Ecto neural progenitor cell (in vitro differentiated cells): Measurements from ENCODE around the gene EVX1.

ENCODE experiments used
- DNase-seq: peaks from one replicate; pipeline ENCODE4 v3.0.0-alpha.2; 2018; ENCODE audit warnings: low spot score

EVX1 gene

DNA sequence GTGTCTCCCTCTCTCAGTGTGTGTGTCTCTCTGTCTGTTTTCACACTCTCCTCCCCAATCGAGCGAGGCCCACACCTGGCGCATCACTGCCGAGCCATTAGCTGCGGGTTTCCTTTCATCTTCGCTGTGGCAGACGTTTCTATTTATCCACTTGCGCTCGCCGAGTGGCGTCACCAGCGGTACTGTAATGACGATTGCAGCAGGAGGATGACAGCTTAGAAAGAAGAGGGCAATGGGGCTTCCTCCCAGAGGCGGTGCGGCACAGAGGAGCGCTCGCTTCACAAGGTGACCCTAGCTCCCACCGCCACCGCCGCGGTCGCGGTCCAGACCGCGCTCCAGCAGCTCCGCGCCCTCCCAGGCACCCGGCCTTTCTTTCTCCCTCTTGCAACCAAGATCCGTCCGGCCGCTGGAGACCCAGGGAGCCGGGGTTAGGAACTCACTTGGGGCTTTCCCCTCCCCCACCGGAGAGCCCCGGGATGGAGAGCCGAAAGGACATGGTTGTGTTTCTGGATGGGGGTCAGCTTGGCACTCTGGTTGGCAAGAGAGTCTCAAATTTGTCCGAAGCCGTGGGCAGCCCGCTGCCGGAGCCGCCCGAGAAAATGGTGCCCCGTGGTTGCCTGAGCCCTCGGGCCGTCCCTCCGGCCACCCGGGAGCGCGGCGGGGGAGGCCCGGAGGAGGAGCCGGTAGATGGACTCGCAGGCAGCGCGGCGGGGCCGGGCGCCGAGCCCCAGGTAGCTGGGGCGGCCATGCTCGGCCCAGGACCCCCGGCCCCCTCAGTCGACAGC is at the start of gene EVX1:
Gene EVX1 (plus strand): TSS at position 248 of the 785 bp plus-strand sequence. CDS start 229 bp downstream, at position 477.
- no peak for DNase-seq

DNA sequence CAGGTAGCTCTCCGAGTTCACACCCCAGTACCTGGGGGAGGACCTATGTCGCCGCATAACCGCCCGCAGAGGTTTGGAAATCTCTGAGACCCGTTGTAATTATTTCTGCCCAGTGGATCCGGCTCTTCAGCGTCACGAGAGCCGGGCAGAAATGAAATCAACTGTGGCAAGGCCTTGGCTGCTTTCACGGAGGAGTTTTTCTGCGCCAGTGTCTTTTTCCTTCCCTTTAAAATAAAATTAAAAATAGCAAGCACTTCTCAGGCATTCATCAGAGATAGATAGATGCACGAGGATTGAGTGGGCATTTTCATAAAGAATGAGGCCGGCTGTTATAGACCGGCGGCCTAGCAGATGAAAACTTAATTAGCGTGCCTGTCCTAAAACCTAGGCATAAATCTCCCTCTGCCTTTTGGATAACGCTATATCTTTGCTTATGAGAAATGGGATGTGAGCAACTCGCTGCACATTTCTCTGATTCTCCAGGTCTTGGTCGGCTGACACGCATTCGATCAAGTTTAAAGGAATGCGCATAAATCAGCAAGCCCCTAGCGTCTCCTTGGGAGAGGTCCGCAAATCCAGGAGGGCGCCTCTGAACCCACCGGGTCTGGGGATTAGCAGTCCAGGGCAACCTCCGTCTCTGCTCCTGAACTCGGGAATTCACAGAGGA is 49.1 kb upstream of the EVX1 start:
- DNase-seq, result peak; percentile 47

DNA sequence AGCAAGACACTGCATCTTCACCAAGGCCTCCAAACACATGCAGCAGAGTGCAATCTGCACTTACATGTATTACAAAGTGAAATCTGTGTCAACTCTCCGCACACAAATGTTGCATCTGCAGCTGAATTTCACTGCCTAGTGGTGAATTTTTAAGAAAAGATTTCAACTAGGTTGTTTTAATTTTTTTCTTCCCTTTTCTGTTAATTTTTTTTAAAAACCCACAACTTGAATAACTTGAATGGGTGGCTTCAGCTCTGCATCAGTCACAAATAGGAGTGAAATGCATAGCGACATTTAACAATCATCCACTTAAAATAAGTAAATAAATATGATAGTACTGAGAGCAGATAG is 48.6 kb upstream of the EVX1 start:
- no peak for DNase-seq

DNA sequence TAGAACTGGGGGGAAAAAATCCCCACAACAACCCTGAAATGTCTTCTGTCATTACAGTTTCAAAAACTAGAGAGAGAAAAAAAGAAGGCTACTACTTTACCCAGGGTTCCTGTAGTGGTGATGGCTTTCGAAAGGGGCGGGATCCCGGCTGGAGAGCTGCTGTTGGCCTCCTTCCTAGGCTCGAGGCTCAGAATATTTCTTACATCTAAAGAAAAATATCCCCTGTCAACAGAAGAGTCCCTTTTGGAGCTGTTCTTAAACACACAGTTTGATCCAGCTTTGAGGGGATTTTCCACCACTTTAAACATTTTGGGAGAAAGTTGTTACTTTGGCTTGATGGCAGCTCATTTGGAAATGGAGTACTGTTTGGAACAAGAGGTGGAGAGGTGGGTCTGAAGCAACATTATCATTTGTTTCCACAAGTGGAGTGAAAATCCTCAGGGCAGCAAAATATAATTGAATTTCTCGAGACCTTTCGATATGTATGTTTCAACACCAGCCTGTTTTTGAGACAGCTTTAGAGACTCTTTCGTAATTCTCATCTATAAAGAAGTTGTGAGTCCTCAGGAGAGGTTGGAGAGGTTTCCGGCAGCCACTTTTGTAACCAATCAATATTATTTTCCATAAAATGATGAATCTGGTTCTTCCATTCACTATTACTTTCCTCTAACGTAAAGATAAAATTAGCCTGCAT is 47.8 kb upstream of the EVX1 start:
- no peak for DNase-seq

DNA sequence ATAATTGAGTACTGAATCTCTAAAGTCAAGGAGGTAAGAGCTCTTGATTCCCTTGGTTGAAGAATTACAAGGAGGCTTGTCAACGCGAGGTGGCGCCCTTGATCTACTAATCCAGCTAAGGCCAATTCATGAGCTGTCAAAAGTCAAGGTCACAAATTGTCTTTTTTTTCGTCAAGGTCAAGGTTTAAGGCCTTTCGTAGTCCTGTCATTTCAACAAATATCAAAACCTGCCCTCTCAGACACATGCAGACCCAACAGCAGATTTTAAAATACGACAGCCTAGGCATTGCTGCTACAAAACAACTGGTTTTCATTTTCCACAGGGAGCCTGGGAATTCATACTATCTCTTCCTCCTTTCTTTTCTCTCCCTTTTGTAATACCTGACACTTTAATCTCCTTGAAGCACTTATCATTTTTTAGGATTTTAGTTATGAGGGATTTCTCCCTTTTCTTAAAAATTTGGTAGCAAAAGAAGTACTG is 46.3 kb upstream of the EVX1 start:
- DNase-seq, result peak; percentile 81

DNA sequence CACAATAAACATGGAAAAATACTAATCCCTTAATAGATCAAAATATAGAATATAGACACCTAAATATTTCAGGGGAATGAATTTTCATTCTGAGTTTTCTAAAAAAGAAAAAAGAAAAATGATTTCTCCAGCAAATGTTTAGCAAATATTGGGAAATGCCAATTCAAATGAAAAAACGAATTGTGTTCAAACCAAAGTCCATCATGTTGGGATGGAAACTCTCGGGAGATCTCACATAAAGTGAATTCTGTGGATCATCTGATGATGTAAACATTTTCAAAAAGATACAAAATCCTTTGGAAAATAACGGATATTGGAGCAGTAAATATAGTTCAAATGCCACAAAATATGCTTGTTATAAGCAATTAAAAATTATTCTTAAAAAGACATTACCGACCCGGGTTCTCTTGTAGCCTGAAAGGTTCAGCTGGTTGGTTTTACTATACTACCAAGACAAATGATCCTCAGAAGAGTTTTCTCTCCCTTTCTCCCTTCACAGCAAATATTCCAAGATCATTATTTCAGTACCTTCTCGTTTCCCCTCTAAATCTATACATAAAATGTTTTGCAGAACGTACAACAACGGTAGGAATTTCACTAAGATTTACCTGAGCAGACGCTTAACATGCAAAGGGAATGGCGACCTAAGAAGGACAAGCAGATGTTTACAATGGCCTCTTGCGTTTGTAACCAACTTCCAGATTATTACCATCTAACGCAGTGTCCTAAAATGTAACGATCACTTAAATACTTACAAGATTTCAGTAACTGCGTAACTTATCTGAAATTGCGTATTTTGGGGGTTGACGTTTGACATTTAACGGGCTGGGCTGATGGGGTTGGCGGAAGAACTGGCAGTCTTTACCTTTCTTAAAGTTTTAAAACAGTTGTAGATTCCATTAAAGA is 45.2 kb upstream of the EVX1 start:
- DNase-seq, result no peak

DNA sequence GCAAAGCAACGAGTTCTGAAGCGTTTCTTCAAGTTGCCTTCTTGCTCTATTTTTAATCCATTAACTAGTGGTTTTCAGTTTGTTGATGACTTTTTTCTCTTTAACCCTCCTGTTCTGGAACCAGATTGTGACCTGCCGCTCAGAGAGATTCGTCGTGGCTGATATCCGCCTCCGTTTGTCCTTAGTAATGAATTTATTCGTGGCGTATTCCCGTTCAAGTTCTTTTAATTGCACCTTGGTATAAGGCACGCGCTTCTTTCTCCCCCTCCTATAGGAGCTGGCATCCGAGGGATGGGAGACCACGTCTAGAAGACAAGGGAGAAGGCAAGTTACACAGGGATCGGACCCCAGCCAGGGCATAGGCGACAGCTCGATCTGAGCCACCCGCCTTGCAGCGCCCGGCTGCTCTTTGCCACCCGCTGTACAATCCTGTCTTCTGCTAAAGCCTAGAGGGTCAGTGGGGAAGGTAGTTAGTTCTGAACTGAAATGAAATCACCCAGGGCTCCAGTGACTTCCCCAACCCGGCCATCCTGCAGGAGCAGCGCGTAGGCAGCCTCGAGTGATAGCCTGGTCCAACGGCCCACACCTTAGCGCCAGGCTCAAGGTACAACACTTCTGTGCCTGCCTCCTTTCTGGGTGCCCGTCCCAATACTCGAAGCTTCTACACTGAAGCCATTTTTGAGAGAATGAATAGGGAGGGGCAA is 44.3 kb upstream of the EVX1 start:
- peak; percentile 48 for DNase-seq

DNA sequence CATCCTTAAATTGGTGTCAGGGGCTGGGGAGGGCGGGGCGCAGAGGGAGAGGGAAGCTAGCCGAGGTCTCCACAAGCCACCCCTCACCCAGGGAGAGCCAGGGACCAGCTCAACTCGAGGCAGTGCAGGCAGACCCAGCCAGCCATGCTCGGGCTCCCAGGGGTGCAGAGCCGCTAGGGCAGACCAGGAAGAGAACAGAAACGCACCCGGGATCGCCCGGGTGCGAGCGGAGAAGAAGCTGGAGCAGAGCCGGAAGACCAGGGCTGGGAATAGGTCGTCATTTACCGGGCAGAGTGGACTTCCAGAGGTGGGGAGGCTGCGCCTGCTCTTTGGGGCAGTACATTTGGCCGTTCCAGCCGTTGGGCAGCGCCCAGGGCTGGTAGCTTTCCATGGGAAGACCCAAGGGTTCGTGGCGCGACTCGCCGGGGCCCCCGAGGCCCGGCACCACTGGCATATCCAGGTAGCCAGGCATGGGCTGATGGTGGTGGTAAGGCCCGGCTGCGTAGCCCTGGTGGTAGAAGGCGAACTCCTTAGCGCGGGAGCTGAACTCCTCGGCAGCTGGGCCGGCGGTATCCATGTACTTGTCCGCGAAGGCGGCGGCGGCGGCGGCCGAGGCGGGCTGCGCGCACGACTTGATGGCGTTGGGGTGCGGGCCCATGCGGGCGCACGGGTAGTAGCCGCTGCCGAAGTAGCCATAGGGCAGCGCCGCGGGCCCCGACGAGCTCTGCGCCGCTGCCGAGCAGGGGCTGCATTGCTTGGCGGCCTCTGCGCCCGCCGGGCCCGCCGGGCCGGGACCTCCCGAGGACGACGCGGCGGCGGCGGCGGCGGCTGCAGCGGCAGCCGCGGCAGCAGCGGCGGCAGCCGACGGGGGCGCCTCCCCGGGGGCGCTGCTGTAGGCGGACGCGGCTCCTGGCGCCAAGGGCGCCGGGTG is 43.5 kb upstream of the EVX1 start:
- DNase-seq, result peak; percentile 65

DNA sequence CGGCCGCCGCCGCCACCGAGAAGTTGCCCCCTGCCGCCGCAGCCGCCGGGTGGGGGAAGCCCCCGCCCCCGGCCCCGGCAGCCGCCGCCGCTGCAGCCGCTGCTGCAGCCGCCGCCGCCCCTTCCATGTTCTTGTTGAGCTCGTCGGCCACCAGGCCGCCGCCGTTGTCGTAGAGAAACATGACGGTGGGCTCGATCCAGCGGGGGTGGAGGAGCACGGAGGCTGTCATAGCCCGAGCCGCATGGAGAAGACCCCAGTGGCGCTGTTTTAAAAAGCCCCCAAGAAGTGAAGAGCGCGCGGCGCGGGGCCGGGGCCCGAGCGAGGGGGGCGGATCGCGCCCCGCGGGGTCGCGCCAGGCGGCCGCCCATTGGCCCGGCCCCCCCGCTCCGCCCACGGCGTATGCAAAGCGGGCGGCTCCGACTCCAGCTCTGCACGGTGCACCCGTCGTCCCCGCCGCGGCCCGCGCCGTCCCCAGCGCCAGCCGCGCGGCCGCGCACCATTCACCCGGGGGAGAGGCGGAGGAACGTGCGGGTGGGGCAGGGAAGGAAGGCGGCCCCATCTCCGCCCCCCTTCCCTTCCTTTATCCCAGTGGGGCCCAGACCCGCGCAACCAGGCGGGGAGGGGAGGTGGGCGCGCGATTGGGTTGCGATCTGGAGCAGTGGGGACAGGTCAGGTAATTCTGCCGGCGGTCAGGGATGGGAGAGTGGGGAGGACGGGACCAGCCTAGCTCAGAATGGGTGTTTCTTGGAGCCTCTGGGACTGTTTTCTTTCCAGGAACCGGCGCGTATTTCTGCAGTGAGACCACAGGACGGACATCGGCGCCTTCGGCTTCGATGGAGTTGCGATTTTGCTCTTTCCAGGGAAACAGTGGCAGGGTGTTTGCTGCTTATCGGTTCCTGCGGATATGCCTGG is 42.5 kb upstream of the EVX1 start, which contains the start of gene HOXA13:
Gene HOXA13 (minus strand): TSS at position 243 of the 912 bp plus-strand sequence. CDS start 14 bp downstream, at position 229.
- peak; percentile 76 for DNase-seq

DNA sequence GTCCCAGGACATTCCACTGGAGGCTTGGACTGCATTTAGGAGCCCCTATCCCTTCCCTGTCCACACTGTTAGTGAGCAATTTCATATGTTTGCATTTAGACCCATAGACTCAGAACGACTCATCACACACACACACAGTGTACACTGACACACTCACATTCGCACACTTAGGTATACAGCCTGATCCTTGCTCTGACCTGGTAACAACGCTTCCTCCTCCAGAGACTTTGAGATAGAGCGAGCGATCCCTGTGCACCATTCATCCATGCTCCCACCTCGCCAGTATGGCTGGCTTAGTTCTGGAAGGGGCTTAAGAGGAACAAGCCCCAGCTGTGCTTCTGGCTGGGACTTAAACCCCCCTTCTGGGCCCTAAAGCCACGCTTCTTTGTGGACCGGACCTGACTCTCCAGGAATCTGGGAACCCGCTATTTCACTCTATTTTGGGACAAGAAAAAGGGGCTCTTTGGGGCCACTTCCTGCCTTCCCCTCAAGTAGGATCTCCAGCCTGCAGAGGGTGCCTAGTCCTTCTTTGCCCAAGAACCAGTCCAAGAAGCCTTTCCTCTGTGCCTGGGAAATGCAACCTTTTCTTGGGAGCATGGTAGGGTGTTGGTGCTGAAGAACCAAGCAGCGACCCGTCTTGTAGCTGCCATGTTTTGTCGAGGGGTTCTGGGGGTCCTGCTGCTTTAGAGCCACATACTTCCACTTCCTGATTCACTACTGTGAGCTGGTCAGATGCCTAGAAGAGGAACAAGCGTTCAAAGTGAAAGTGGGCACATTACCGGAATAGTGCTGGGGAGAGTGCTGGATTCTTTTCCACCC is 41.6 kb upstream of the EVX1 start:
- DNase-seq, result peak; percentile 46

DNA sequence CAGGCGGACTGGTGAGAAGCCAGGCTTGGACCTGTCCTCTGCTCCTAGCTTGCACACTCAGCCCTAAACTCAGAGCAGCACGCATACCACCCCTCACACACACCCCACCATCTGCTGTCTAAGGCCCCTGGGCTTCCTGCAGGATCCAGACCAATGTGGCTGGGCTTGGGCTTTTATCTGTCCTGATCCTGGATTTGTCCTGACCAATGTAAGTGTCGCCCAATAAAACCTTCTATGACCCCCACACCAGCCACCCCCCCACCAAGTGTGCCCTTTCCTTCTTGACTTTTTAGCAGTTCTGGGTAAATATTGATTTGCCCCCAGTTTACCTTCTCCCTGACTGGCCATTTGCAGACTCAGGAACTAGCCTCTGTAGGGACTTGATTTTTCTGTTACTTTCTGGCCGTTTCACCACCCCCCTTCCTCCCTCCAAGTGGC is 41.0 kb upstream of the EVX1 start:
- peak; percentile 45 for DNase-seq

DNA sequence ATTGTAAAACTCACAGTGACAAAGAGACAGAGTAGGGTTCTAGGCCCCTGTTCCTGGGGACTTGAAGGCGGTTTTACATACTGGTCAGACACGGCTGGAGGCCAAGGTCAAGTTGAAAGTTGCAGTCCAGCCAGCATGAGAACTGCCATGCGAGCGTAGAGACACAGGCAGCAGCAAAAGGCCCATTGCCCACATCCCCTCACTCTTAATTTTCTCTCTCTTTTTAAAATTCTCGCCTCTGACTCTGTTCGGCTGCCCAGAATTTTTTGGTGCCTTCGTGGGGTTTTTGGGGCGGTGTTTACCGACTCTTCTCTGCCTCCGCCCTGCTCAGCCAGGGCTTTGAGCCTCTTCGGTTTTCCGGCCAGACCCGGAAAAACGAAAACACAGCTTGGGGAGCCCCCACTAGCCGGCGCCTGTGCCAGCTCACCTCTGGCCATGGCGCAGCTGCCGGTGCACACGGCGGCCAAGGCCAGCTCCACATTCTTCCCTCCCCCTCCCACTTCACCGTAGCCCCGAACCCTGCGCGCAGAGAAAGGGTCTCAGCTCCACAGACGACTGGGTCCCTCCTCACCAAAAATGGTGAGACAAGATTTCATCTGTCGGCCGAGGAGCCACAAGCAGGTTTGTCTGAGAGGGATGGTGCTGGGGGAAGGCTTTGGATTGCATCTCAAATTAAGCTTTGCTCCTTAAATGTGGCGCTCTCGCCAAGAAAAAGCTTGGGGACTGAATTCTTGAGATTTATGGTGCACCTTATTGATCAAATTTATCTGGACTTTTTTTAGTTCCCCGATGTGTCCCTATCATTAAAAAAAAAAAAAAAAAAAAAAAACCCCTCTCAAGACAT is 40.4 kb upstream of the EVX1 start:
- no peak for DNase-seq

DNA sequence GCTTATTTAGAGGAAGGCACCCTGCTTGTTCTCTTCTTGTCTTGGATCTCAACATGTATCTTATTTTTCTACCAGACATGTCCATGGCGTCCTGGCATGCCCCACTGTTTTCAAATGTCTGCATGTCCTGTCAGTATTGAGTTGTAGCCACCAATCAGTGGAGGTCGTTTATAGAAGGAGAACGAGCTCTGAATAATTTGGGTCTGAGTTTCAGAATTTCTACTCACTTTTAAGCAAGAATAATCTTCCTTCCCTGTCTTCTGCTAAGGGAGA is 39.8 kb upstream of the EVX1 start:
- no peak for DNase-seq

DNA sequence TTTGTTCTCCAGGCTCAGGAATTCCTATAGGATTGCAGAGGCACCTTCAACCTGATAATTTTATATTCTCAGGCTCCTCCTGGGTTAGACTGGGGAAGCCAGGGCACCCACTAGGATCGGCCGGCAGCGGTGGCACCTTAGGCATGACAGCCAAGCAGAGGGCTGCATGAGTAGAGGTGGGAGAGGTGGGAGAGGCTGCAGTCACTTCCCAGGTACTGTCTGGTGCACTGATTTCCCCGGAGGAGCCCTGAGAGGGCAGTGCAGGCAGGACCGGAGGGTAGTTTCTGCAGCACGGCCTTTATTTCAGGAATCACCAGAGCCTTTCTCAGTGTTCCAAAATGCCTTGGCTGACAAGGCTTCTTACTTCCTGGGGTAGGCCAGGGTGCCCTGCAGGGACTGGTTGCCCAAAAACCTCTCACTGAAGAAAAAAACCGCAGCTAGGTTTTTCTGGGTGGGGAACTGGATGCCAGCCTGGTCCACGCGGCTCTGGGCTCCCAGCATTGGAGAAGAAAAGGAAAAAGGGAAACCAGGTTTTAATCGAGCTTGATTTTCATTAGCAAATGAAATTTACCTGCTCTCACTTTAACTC is 39.1 kb upstream of the EVX1 start:
- DNase-seq, result peak; percentile 43

DNA sequence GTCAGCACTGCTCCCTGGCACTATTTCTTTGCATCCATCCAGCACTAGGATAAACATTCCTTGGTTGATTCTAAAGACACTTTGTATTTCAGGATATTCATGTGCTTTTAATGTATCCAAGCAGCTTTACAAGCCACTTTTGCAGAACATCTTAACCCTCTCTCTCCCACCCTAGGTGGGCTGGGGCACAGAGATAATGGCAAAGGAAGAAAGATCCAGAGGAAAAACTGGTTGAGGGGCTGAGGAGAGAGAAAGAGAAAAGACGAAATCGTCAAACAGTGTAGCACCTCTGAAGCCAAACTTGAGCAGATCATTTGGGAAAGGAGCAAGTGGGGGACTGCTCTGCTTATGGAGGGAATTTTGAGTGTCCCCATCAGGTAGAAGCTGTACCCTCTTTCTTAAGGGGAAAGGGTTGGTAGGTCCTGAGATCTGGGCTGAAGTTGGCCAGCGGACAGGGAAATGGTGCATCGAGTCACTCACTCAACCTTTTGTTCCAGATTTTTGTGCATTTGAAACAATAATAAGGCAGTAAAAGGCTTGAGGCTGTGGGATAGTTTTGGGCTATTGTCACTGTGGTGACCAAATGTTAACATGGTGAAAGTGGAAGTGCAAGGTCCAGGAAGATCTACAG is 38.5 kb upstream of the EVX1 start:
- peak; percentile 38 for DNase-seq

DNA sequence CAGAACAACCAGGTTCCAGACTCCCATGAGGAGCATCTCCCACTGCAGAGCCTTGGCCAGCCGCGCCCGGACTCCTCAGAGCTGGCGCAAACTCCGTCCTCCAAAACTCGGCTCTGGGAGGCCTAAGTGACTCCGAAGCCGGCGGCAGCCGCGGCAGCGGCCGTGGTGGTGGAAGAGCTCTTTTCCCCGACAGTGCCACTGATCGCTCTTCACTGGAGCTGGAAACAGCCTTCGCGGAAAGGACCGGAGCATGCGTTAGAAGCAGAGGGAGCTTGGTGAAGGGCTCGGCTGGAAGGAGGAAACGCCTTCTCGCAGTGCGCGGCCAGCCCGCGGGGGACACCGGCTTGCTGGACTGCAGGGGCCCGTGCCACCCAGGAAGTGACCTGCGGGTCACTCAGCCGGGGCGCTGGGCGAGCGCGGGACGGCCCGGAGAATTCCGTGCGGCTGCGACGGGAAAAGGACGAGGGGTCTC is 37.7 kb upstream of the EVX1 start:
- DNase-seq, result peak; percentile 63
